GM18526 (cell line): ENCODE data around the gene CALML4.

Experiments used
- POLR2A ChIP-seq: IDR thresholded peaks from 3 replicates; pipeline ENCODE4 v1.6.1; 2011; ENCODE audit not compliant: insufficient read length; ENCODE audit errors: extremely low read depth

Gene CALML4, protein sequence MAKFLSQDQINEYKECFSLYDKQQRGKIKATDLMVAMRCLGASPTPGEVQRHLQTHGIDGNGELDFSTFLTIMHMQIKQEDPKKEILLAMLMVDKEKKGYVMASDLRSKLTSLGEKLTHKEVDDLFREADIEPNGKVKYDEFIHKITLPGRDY

DNA sequence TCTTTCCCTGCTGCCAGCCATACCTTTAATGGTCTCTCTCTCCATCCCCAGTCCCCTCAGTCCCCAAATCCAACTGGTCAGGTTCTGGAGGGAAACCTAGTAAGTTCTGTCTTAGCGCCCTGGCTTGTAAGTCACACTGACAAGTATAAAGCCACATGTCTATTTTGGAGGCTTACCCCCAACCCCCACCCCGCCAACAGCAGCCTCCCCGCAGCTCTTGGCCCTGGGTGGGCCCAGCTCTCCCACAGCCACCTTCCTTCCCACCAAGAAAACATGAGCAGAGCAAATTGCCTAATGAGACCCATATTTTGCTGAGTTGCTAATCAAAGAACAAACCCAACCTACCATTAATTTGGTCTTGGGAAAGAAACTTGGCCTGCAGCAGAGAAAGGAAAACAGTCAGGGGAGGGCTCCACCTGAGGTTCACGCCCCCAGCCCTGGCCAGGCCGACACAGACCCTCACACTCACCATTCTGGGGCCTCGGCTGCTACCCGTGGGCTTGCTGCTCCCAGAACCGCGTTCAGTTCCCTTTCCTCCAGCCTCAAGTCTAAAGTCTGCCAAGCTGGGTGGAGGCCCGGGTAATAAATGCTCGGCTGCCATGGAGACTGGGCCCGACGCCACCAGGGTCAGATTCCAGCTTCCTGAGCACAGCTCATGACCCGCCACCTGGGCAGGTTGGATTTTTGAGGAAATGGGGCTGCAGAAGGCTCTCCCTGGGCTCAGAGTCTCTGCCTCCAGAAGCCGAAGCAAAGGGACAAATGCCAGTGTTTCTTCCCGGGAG, at the start of gene CALML4:
TSS of gene CALML4 (minus strand) at position 557 of the 782 bp plus-strand sequence. CDS start at position 472, 85 bp downstream.
- TF ChIP-seq POLR2A, result no peak

DNA sequence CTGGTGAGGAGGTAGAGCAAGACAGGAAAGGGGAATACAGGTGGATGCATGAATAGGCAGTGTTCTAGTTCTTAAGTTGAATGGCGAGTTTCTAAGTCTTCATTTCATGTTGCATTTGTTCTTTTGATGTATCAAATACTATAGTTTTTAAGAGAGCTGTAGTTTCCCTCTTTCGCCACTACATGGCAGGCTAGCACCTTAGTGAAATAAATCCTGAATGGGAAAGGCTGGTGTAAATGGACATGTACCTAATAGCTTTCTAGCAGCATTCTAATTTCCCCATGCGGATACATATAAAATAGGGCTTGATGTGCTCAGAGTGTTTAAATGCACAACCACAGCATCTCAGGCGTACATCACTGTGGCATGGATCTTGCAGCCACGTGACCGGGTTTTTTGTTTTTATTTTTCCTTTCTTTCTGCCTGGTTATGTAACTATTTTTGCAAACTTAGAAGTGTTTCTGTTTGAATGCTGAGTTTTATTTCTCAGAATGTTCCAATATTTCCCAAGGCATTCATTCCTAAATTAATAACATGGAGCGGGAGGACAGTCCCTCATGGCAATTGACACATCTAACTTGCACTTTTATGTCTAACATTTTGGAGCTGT, 47.9 kb upstream of the CALML4 start:
- TF ChIP-seq POLR2A, result no peak

DNA sequence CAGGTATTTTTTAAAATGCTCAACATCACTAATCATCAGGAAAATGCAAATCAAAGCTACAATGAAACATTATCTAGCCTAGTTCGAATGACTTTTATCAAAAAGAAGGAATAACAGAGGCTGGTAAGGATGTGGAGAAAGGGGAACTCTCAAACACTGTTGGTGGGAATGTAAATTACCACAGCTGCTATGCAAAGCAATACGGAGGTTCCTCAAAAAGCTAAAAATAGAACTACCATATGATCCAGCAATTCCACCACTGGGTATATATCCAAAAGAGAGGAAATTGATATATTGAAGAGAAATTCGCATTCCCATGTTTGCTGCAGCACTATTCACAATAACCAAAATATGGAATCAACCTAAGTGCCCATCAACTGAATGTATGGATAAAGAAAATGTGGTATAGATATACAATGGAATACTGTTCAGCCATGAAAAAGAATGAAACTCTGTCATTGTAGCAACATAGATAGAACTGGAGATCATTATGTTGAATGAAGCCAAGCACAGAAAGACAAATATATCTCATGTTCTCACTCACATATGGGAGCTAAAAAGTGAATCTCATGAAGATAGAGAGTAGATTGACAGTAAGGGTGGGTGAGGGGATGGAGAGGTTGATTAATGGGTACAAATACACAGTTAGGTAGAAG, 44.1 kb upstream of the CALML4 start:
- TF ChIP-seq POLR2A, result no peak

DNA sequence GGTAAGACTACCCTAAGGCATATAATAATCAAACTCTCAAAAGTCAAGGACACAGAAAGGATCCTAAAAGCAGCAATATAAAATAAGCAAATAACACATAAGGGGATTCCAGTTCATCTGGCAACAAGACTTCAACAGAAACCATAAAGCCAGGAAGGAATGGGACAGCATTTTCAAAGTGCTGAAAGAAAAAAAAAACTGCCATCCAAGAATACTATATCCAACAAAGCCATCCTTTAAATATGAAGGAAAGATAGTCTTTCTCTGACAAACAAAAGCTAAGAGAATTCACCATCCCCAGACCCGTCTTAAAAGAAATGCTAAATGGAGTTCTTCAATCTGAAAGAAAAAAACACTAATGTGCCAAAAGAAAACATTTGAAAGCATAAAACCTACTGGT, 39.1 kb upstream of the CALML4 start:
- no peak for TF ChIP-seq POLR2A

DNA sequence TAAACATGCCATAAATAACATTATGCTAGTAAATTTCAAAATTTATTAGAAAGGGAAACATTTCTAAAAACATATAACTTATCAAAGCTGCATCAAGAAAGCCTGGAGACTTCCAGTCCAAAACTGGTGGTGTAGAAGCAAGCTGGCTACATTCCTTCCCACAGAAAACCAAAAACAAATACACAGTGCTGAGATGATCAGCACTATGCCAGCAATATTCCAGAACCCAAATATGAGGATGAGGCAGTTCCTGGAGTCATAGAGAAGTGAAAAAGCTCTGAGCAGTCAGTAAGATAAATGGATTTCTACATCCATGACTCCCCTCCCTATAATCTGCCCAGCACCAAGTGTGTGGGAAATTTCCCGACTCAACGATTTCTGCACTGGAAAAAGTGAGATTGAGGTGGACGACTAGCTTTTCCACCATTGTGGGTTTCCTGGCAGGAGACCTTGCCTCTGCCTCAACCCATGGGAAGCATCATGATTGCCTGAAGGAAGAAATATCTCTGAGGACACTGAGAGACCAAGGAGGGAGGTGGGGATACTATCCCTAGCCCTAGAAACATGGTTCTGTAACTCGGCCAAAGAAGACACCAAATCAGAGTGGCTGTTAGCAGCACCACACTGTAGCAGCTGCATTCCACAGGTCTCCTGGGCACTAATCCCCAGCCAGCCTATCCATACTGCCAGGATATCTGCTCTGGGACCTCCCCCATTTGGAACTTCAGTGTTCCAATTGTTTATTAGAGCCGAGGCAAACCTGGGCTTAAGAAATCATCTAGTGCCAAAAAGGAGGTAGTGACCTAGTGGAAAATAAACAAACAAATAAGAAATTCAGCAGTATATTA, 36.2 kb upstream of the CALML4 start:
- TF ChIP-seq POLR2A, result no peak

DNA sequence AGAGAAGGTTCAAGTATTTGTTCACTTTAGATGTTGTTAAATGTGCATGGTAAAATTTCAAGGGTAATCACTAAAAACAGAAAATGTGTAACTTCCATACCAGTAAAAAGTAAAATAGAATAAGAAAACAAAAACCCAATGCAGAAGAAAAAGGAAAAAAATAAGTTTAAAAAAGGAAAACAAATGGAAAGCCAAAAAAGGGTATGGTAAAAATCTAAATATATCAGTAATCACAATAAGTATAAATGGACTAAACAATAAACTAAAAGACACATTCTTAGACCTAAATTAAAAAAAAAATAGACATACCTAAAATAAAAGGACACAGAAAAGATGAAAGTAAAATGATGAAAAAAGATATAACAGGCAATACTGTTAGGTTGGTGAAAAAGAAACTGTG, 33.9 kb upstream of the CALML4 start:
- TF ChIP-seq POLR2A, result no peak

DNA sequence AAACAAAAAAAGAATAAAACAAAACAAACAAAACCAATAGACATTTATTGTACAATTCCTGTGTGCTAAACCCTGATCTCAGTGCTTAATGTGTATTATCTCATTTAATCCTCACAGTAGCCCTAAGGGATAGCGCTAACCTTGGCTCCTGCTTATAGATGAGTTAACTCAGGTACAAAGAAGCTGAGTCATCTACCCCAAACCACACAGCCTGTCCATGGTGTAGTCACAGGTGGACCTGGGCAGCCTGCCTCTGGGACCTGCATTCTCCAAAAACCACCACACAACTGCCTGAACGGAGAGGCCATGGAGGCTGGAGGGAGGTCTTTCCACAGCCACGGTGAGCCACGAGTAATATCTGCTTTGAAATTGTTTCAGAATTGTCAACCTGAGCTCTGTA, 29.9 kb upstream of the CALML4 start:
- no peak for TF ChIP-seq POLR2A

DNA sequence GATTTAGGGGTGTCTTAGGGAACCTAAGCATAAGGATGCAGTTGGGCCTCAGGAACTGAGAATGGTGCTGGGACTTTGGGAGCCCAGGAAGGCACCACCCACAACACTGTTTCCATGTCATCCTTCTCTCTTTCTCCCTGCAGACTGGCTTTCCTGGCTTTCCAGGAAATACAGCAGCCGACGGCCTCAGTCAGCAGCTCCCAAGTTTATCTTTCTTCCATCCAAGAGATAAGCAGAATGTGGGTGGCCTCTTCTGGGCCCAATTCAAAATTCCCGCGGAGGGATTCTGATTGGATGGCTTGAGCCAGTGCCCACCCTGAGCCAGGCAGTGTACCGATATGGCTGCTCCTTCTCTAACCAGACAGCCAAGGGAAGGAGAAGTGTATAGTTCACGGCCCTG, 28.9 kb upstream of the CALML4 start:
- no peak for TF ChIP-seq POLR2A

DNA sequence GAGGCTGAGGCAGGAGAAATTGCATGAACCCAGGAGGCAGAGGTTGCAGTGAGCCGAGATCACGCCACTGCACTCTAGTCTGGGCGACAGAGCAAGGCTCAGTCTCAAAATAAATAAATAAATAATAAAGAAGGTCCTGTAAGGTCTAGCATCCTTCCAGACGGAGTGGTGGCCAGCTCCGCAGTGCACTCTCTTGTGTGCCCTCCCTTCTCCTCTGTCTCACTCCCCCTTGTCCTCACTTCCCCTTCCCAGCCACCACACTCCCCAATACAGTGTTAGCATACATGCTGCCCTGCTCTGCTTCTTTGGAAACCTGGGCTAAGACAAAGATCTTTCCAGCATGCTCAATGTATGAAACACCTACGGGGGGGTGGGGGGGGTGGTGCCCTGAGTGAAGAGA, 27.8 kb upstream of the CALML4 start:
- TF ChIP-seq POLR2A, result no peak

DNA sequence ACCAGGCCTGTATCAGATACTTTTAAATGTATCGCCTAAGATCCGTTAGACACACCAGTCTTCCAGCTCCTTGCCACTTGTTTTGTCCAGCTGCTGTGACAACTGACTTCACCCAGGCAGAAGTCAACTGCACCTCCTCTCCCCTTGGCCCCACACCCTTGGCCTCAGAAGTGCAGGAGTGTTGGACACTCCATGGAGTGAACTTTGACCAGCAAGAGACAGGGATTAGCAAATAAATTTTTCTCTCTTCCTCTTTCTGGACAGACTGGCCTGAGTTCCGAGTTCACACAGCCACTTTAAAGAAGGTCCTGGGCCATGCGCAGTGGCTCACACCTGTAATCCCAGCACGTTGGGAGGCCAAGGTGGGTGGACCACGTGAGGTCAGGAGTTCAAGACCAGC, 27.3 kb upstream of the CALML4 start:
- TF ChIP-seq POLR2A, result no peak

DNA sequence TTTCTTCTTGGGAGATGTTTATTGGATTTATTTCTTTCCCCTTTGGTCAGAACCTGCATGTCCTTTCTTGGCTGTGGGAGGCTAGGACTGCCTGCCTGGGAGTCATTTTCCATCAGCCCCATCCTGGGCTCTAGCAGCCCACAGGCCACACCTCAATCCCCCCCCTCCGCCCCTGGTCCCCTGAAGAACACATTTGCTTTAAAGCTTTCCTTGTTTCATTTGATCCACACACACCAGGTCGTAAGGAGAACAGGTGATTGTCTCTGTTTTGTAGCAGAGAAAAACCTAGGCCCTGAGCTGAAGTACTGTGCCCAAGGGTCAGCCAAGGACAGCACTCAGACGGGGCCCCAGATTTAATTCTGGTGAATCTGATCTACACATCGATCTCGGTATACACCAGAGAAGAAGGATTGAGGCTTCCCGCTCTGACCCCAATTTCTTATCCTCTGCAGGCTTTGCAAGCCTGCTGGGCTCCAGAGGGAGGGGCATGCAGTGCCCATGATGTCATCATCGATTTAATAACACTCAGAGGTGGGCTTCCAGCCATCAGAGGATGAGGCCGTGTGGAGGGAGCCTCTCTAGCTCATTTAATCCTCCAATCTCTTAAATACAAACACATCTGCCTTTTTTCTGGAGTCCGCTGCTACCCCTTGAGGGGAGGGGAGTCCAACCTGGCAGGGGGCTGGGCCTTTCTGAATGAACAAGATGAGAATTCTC, 26.1 kb upstream of the CALML4 start:
- no peak for TF ChIP-seq POLR2A

DNA sequence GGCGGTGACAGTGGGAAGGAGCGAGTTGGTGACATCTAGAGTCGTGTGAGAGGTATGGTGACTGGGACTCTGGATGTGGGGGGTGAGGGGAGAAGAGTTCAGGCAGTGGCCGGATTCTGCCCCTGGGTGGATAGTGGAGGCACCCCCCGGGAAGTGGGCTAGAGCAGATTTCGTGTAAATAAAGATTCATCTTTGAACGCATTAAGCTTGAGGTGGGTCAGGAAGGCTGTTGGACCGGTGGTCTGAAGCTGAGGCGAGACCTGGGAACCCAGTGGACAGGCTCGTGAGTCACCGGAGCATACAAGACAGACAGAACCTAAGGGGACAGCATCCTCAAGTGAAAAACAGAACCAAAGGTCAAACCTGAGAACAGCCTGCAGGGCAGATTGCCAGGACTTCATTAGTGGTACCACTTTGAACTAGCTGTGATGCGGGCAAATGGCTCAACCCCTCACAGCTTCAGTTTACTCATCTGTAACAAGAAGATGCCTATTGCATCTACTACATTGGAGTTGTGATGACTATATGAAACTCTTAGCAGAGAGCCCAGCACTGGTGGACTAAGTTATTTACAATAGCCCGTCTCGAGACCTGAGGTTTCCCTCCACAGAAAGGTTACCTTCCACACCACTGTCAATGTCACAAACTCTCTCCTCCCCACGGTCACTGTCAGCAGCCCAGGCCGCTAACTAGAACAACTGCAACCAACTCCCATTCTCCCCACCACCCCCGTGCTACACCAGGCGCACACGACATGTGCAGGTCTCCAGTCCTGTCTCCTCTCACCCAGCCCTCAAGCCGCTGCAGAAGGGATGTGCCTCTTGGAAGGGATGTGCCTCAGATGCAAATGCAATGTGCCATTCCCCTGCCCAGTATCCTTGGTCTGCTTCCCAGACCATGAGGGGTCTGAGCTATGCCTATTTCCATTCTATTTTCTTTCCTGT, 25.3 kb upstream of the CALML4 start:
- TF ChIP-seq POLR2A, result no peak

DNA sequence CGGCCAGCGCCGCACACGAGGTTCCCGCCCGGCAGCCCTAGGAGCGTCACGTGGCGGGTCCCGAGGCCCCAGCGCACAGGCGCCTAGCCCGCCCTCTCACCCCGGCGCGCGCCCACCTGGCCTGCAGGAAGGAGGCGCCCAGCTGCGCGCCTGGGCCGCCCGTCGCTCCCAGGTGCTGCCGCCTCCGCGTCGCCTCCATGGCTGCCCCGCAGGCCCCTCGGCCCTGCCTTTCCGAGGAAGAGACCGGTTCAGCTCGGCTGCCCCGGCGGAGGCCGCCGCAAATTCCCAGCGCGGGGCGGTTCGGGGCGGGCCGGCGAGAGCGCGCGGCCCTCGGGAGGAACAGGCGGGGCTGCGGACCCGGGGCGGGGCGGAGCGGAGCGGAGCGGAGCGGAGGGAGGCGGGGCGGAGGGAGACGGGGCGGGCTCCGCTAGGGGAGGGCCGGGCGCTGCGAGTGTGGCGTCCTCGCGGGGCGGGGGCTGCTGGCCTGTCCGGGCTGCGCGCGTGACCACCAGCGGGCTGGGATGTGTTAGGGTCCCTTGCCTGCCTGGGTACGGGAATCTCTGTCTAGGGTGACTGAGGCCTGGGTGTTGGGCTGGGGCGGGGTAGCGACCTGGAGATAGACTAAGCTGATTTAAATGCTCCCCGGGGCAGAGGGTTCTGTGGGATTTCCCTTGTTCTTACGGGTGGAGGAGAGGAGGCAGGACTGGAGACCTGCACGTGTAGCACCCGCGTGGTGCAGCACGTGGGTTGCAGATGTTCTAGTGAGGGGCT, 24.4 kb upstream of the CALML4 start, which contains the start of gene CLN6:
TSS of gene CLN6 (minus strand) at position 343 of the 771 bp plus-strand sequence. CDS start at position 199, 144 bp downstream.
- peak; percentile 70 for TF ChIP-seq POLR2A
